ENCODE measurements around the gene PRSS38.

DNA sequence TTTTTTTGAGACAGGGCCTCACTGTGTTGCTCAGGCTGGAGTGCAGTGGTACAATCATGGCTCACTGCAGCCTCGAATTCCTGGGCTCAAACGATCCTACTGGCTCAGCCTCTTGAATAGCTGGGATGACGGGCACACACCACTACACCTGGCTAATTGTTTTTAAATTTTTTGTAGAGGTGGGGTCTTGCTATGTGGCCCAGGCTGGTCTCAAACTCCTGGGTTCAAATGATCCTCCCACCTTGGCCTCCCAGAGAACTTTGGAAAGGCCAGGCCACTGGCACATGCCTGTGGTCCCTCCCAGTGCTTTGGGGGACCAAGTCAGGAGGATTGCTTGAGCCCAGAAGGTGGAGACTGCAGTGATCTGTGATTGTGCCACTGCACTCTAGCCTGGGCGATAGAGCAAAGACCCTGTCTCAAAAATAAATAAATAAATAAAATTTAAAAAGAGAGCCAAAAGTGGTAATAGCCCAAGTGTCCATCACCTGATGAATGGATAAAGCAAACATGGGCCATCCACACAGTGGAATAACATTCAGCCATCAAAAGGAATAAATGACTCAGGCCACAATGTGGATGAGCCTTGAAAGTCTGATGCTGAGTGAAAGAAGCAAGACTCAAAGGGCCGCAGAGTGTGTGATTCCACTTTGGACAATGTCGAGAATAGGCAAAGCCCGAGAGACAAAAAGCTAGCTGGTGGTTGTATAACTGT is 40.8 kb downstream of the PRSS38 start:
- TF ChIP-seq EP300 (IDR thresholded peaks at IDR 0.05) (no peak), POLR2A (IDR thresholded peaks at IDR 0.05) (no peak)
